A549 (cell line): Measurements from ENCODE around the gene QRSL1.

ENCODE experiments used
- BHLHE40 ChIP-seq: IDR thresholded peaks from 2 replicates; pipeline ENCODE4 v1.6.1; 2012; ENCODE audit warnings: low read depth, low read length, inconsistent platforms
- CBX8 ChIP-seq: fragments of 200-600 bp; sonication (generic); IDR thresholded peaks from 2 replicates; pipeline ENCODE4 v1.6.1; 2016
- CHD2 ChIP-seq: fragments of 150-350 bp; IDR thresholded peaks from 2 replicates; pipeline ENCODE4 v1.6.1; 2014; ENCODE audit warnings: low read length; ENCODE audit not compliant: partially characterized antibody
- CTCF ChIP-seq: fragments of >200 bp; sonication (Bioruptor Twin); formaldehyde crosslinking; IDR thresholded peaks from 3 replicates; pipeline ENCODE4 v1.5.1; 2016
- ELK1 ChIP-seq: fragments of 150-350 bp; IDR thresholded peaks from 2 replicates; pipeline ENCODE4 v1.6.1; 2014; ENCODE audit warnings: low read depth, mild to moderate bottlenecking, low read length
- EP300 ChIP-seq, 2 experiments: fragments of >200 bp; sonication (Bioruptor Twin); formaldehyde crosslinking; IDR thresholded peaks; 2 replicates in 1 of 2; 3 replicates in 1 of 2; pipeline ENCODE4 v1.6.1; 2016 to 2017
- POLR2A ChIP-seq: IDR thresholded peaks from 2 replicates; pipeline ENCODE4 v1.6.1; 2012; ENCODE audit warnings: mild to moderate bottlenecking, low read length
- RAD21 ChIP-seq, 2 experiments: fragments of >200 bp in 1 of 2; sonication (Bioruptor Twin) in 1 of 2; formaldehyde crosslinking in 1 of 2; IDR thresholded peaks in 1 of 2; conservative IDR thresholded peaks in 1 of 2; 2 replicates in 1 of 2; 3 replicates in 1 of 2; pipeline ENCODE4 v1.6.1; 2012 to 2018; ENCODE audit warnings: inconsistent platforms in 1 of 2

- TF ChIP-seq EP300 (IDR thresholded peaks at IDR 0.05) (no peak), CHD2 (no peak), POLR2A (no peak), BHLHE40 (no peak), CTCF (no peak), CBX8 (no peak), RAD21 (conservative IDR thresholded peaks at IDR 0.05 in 1 of 2, IDR thresholded peaks at IDR 0.05 in 1 of 2) (no peak), ELK1 (no peak)
Observed at GRCh38 chr6:106715922-106716321, 86.5 kb downstream of the QRSL1 start.
